HL-60/S4 (cell line): Measurements from ENCODE around the gene DIPK1A.

ENCODE experiments used
- in situ Hi-C: fragments of 300-500 bp; cut with MboI; formaldehyde crosslinking; loops from 2 replicates; pipeline ENCODE4 v1.14.3; 2022; ENCODE audit warnings: low sequenced_read_pairs

Gene DIPK1A

GRCh38 chr1:92879316-92879968 is 81.8 kb downstream of the DIPK1A start:
- in situ Hi-C loops: no loop called here

- in situ Hi-C loops: no loop called here
Observed at GRCh38 chr1:92877792-92878191, 83.5 kb downstream of the DIPK1A start.

- in situ Hi-C loops: no loop called here
Observed at GRCh38 chr1:92877081-92877711, 84.1 kb downstream of the DIPK1A start.

GRCh38 chr1:92876351-92876750 is 84.9 kb downstream of the DIPK1A start:
- in situ Hi-C loops: no loop called here

GRCh38 chr1:92874987-92875386 is 86.3 kb downstream of the DIPK1A start:
- in situ Hi-C loops: no loop called here

GRCh38 chr1:92872719-92873118 is 88.5 kb downstream of the DIPK1A start:
- in situ Hi-C loops: no loop called here

- in situ Hi-C loops: no loop called here
Observed at GRCh38 chr1:92870591-92870990, 90.7 kb downstream of the DIPK1A start.

- in situ Hi-C loops: no loop called here
Observed at GRCh38 chr1:92864131-92864530, 97.1 kb downstream of the DIPK1A start.

GRCh38 chr1:92862605-92863004 is 98.7 kb downstream of the DIPK1A start:
- in situ Hi-C loops: no loop called here

GRCh38 chr1:92859400-92860039 is 101.7 kb downstream of the DIPK1A start:
- in situ Hi-C loops: no loop called here

- in situ Hi-C loops: no loop called here
Observed at GRCh38 chr1:92858564-92859399, 102.5 kb downstream of the DIPK1A start.

GRCh38 chr1:92857817-92858216 is 103.4 kb downstream of the DIPK1A start:
- in situ Hi-C loops: no loop called here

GRCh38 chr1:92855236-92855635 is 106.0 kb downstream of the DIPK1A start:
- in situ Hi-C loops: no loop called here

- in situ Hi-C loops: loop anchor here (5.0 kb wide), 1 partner anchor 138 kb away; no protein-coding TSS in a partner anchor
Observed at GRCh38 chr1:92854101-92854785, 107.0 kb downstream of the DIPK1A start.

- in situ Hi-C loops: loop anchor here (5.0 kb wide), 1 partner anchor 139 kb away; no protein-coding TSS in a partner anchor
Observed at GRCh38 chr1:92853299-92853698, 108.0 kb downstream of the DIPK1A start.

- in situ Hi-C loops: loop anchor here (5.0 kb wide), 1 partner anchor 141 kb away; no protein-coding TSS in a partner anchor
Observed at GRCh38 chr1:92851729-92852128, 109.5 kb downstream of the DIPK1A start.

GRCh38 chr1:92850019-92850418 is 111.2 kb downstream of the DIPK1A start:
- in situ Hi-C loops: loop anchor here (5.0 kb wide), 1 partner anchor 142 kb away; no protein-coding TSS in a partner anchor

- in situ Hi-C loops: no loop called here
Observed at GRCh38 chr1:92848201-92848600, 113.1 kb downstream of the DIPK1A start.

GRCh38 chr1:92845908-92846307 is 115.4 kb downstream of the DIPK1A start:
- in situ Hi-C loops: no loop called here

- in situ Hi-C loops: no loop called here
Observed at GRCh38 chr1:92844439-92844838, 116.8 kb downstream of the DIPK1A start.
